Activated CD4-positive, alpha-beta T cell treated with anti-CD3 and anti-CD28 coated beads for 36 hours (primary cell): ENCODE measurements around the gene FBLN1. TPM values are rescaled to one million over a fixed set of nuclear protein-coding genes. Genes with fewer than 3 reads are reported as not detected.
"Not testable (repeated sequence)": the region's sequence is repeated elsewhere in the genome, so short reads cannot be mapped to it uniquely, and the experiment has no call there.

Source experiments
- ATAC-seq: fragments of 200-7000 bp; cut with Tn5 transposase; one replicate; pipeline ENCODE4 v1.10.0; 2021; ENCODE audit warnings: mild to moderate bottlenecking, moderate library complexity
- CTCF ChIA-PET: fragments of 350-600 bp; sonication (Branson Sonifier 250); formaldehyde crosslinking; loops from one replicate; lab custom pipeline; 2021; ENCODE audit warnings: antibody characterized with exemption; lab: Charles Lee
- POLR2A ChIA-PET: fragments of 350-600 bp; sonication (Branson Sonifier 250); formaldehyde crosslinking; loops from one replicate; lab custom pipeline; 2021; ENCODE audit warnings: antibody characterized with exemption, inconsistent platforms; lab: Charles Lee
- DNase-seq: peaks from one replicate; pipeline ENCODE4 v3.0.0-alpha.2; 2020
- H3K27ac Mint-ChIP-seq: one replicate; pipeline ENCODE4 v1.8.0; 2021; ENCODE audit warnings: mixed read lengths
- H3K27me3 Mint-ChIP-seq: one replicate; pipeline ENCODE4 v1.8.0; 2021; ENCODE audit warnings: mixed read lengths
- H3K36me3 Mint-ChIP-seq: one replicate; pipeline ENCODE4 v1.8.0; 2021; ENCODE audit warnings: low read depth, mixed read lengths
- H3K4me1 Mint-ChIP-seq: one replicate; pipeline ENCODE4 v1.8.0; 2021; ENCODE audit warnings: mixed read lengths
- H3K4me3 Mint-ChIP-seq: one replicate; pipeline ENCODE4 v1.8.0; 2021; ENCODE audit warnings: mild to moderate bottlenecking, moderate library complexity, mixed read lengths
- H3K9me3 Mint-ChIP-seq: one replicate; pipeline ENCODE4 v1.8.0; 2021; ENCODE audit warnings: low read depth, mixed read lengths
- intact Hi-C, 2 experiments: fragments of 100-400 bp; cut with DNase I in 1 of 2; cut with micrococcal nuclease in 1 of 2; formaldehyde crosslinking; loops; one replicate each; pipeline versions ENCODE4 v1.14.2 to v1.15.1; 2022 to 2024; cut with DNase I, micrococcal nuclease
- total RNA-seq, 2 experiments: library from RNA; stranded (reverse); gene quantifications; one replicate each; pipeline ENCODE4 v1.2.3, GENCODE V29; 2021

The FBLN1 gene
- total RNA-seq, 2 experiments from 2014 or later = not detected

DNA sequence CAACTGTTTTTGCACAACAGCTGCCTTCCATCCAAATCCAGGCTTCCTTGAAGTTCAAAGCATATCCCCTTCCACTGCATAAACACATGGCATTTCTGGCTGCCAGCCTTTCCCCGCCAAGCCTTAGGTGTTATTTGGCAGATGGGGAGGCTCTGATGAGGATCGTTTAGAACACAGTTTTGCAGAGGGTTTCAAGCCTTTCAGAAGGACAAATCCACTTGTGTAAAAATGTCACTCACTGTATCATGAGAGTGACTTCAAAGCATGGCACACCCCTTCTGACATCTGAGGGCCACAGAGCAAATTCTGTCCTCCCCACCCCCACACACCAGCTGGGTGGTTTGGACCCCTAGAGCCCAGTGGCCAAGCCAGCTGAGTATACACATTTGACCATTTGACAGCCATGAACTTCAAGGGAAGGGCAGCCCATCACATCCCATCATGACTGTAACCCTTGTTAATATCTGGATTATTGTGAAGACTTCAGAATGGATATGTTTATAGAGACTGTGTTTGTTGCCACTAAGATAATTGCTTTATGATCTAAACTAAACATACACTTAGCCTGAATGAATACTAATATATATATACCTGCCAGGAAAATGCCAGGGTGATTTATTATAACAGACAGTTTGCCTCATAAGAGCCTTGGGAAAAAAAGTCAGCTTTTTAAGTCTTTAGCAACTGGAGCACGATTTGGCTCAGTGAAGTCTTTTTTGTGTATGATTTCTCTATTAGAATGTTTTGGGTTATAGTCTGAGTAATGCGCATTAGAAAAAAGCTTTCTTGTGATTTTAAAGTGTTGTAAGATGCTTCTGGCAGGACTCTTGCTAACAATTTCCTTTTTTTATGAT lies 31.9 kb downstream of the FBLN1 start:
- Mint-ChIP-seq H3K27me3 (no peaks in the 10 kb centered on the region), H3K4me1 (no peaks in the 10 kb centered on the region), H3K36me3 (no peaks in the 10 kb centered on the region), H3K27ac (no peak overlapping the region), H3K4me3 (no peak overlapping the region), H3K9me3 (no peaks in the 10 kb centered on the region)
- intact Hi-C loops = no loop called here
- ChIA-PET POLR2A (no interaction called here), CTCF (interaction anchor here (0.6 kb wide), 1 partner anchor 113 kb away, joined by 3 read pairs; no protein-coding TSS in a partner anchor)
- no peak for DNase-seq
- no peak for ATAC-seq

- ChIA-PET CTCF (no interaction called here), POLR2A (no interaction called here)
- Mint-ChIP-seq H3K27me3 (no peaks in the 10 kb centered on the region), H3K9me3 (no peaks in the 10 kb centered on the region), H3K4me1 (no peaks in the 10 kb centered on the region), H3K27ac (no peak overlapping the region), H3K4me3 (no peak overlapping the region), H3K36me3 (no peaks in the 10 kb centered on the region)
- DNase-seq = no peak
- no peak for ATAC-seq
- intact Hi-C loops = no loop called here
These were observed 32.6 kb downstream of the FBLN1 start for GRCh38 chr22:45535290-45535689.

- H3K9me3 Mint-ChIP-seq, DNase-seq, H3K4me3 Mint-ChIP-seq, CTCF ChIA-PET, H3K27me3 Mint-ChIP-seq, intact Hi-C loops, H3K4me1 Mint-ChIP-seq, H3K36me3 Mint-ChIP-seq, ATAC-seq, H3K27ac Mint-ChIP-seq, POLR2A ChIA-PET: not testable (repeated sequence)
These were observed 33.2 kb downstream of the FBLN1 start for GRCh38 chr22:45535835-45536234.

- Mint-ChIP-seq H3K4me3 (no peak overlapping the region), H3K27ac (no peak overlapping the region), H3K9me3 (no peaks in the 10 kb centered on the region), H3K27me3 (no peaks in the 10 kb centered on the region), H3K4me1 (no peaks in the 10 kb centered on the region), H3K36me3 (no peaks in the 10 kb centered on the region)
- POLR2A ChIA-PET = no interaction called here
- ATAC-seq = no peak
- CTCF ChIA-PET = interaction anchor here (0.7 kb wide), 1 partner anchor 14 kb away, joined by 4 read pairs; no protein-coding TSS in a partner anchor
- DNase-seq = no peak
- intact Hi-C loops = no loop called here
These were observed 35.1 kb downstream of the FBLN1 start for GRCh38 chr22:45537734-45538181.

DNA sequence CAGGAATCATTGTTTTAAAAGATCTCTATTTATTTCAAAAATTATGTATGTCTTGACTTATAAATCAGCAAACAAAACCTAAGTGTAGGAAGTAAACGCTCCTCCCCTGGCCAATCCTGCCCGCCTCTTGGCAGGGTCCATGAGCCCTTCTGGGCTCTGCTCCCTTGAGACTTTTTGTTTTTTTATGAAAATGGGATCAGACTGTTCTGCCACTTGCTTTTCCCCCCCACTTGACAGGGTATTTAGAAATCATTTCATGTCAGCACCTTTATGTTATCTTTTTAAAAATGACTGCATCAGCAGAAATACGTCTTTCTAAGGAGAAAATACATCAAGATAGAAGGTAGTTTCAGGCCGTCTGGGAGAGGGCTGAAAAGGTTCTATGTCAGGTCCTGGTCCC lies 35.6 kb downstream of the FBLN1 start:
- POLR2A ChIA-PET = no interaction called here
- ATAC-seq (no peak), DNase-seq (no peak)
- Mint-ChIP-seq H3K36me3 (no peaks in the 10 kb centered on the region), H3K27me3 (no peaks in the 10 kb centered on the region), H3K4me1 (no peaks in the 10 kb centered on the region), H3K9me3 (no peaks in the 10 kb centered on the region), H3K27ac (no peak overlapping the region), H3K4me3 (no peak overlapping the region)
- intact Hi-C loops = no loop called here
- CTCF ChIA-PET = interaction anchor here (0.5 to 0.7 kb wide), 2 partner anchors 13 to 559 kb away, joined by 3 to 4 read pairs; no protein-coding TSS in a partner anchor

DNA sequence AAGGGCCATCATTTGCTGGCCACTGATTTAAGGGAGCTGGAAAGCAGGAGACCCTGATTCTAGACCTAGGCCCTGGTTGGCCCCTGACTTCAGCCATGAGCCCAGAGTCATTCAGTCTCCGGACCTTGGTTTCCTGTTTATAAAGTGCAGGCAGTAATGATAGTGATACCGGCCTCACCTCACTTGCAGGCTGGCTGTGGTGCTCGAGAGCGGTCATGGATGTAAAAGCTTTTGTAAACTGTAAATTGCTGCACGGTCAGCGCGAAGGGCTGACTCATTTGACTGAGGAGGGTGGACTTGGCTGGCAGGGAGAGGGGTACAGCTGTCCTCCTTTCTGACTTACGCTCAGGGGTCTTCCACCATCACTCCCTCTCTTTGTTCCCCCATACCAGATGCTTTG lies 37.4 kb downstream of the FBLN1 start:
- H3K4me1 Mint-ChIP-seq = no peaks in the 10 kb centered on the region
- no peak overlapping the region for H3K4me3 Mint-ChIP-seq
- no peaks in the 10 kb centered on the region for H3K36me3 Mint-ChIP-seq
- DNase-seq (no peak), ATAC-seq (no peak)
- no peak overlapping the region for H3K27ac Mint-ChIP-seq
- intact Hi-C loops = no loop called here
- H3K27me3 Mint-ChIP-seq = no peaks in the 10 kb centered on the region
- ChIA-PET CTCF (interaction anchor here (0.5 kb wide), 1 partner anchor 65 kb away, joined by 3 read pairs; no protein-coding TSS in a partner anchor), POLR2A (no interaction called here)
- no peaks in the 10 kb centered on the region for H3K9me3 Mint-ChIP-seq

DNA sequence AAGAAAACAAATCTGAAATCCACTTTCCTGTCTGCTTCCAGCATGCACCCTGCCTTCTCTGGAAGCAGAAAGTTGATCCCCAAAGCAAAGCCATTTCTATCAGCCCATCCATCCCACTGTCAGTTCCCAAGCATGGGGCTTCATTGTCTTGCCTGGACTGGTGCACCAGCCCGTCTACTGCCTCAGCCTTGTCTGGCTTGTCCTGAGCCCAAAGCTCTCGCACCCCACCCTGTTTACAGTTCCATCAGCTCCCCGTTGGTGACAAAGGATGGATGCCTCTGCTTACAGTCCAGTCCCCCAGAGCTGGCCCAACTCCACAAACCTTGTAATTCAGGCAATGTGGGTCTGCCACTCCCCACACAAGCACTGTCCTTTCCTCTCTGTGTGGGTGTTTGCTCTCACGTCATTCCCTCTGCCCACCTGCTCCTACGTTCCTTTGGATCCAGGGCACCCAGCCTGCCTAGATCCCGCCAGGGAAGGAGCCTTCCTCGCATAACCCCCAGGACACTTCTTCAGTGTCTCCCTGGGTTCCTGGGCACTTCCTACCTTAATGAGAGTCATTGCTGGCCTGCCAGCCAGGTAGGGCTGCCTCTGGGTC lies 38.8 kb downstream of the FBLN1 start:
- Mint-ChIP-seq H3K9me3 (no peaks in the 10 kb centered on the region), H3K27ac (no peak overlapping the region), H3K27me3 (no peaks in the 10 kb centered on the region), H3K4me1 (no peaks in the 10 kb centered on the region), H3K4me3 (no peak overlapping the region), H3K36me3 (no peaks in the 10 kb centered on the region)
- intact Hi-C loops = no loop called here
- CTCF ChIA-PET = interaction anchor here (0.5 to 0.6 kb wide), 2 partner anchors 322 to 641 kb away, joined by 3 to 4 read pairs; no protein-coding TSS in a partner anchor
- DNase-seq = no peak
- POLR2A ChIA-PET = no interaction called here
- ATAC-seq = no peak

DNA sequence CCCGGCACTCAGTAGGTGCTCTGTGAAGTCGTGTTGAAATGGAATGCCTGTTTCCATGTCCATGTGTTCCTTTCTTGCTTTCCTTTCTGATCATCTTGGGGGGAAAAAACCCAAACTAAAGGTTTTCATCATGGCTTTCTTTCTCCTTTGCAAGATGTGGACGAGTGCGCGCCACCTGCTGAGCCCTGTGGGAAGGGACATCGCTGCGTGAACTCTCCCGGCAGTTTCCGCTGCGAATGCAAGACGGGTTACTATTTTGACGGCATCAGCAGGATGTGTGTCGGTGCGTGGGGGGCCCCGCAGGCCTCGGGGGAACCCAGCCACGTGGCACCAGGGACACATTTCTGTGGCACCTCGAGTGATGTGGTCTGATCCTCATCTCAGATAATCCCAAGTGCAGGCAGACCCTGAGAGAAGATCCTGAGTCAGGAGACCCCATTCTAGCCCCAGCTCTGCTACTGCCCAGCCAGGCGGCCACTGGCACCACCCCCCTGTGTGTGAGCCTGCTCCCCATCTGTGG lies 39.4 kb downstream of the FBLN1 start:
- Mint-ChIP-seq H3K27me3 (no peaks in the 10 kb centered on the region), H3K9me3 (no peaks in the 10 kb centered on the region), H3K4me3 (no peak overlapping the region), H3K36me3 (no peaks in the 10 kb centered on the region), H3K27ac (no peak overlapping the region), H3K4me1 (no peaks in the 10 kb centered on the region)
- DNase-seq (no peak), ATAC-seq (no peak)
- intact Hi-C loops = no loop called here
- ChIA-PET CTCF (interaction anchor here (0.5 kb wide), 1 partner anchor 322 kb away, joined by 4 read pairs; no protein-coding TSS in a partner anchor), POLR2A (no interaction called here)

DNA sequence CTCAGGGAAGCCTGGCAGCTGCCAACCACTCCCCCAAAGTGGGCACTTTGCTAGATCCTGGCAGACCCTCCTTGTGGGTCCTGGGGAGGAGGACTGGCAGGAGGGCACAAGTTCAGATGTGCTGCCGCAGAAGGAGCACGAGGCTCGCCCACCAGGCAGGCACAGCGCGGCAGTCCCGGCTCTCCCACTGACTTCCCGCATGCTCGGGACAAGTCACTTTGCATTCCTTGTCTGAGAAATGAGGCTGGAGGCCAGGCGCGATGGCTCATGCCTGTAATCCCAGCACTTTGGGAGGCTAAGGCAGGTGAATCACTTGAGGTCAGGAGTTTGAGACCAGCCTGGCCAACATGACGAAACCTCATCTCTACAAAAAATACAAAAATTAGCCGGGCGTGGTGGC lies 40.1 kb downstream of the FBLN1 start:
- H3K4me1 Mint-ChIP-seq, H3K36me3 Mint-ChIP-seq, intact Hi-C loops, DNase-seq, H3K4me3 Mint-ChIP-seq, H3K27me3 Mint-ChIP-seq, H3K27ac Mint-ChIP-seq, CTCF ChIA-PET, H3K9me3 Mint-ChIP-seq, POLR2A ChIA-PET, ATAC-seq: not testable (repeated sequence)

GRCh38 chr22:45543243-45543642 lies 40.6 kb downstream of the FBLN1 start:
- no peaks in the 10 kb centered on the region for H3K36me3 Mint-ChIP-seq
- no peaks in the 10 kb centered on the region for H3K27me3 Mint-ChIP-seq
- intact Hi-C loops = no loop called here
- DNase-seq = no peak
- no peaks in the 10 kb centered on the region for H3K9me3 Mint-ChIP-seq
- H3K4me1 Mint-ChIP-seq = no peaks in the 10 kb centered on the region
- no peak for ATAC-seq
- no peak overlapping the region for H3K4me3 Mint-ChIP-seq
- CTCF ChIA-PET = no interaction called here
- POLR2A ChIA-PET = no interaction called here
- no peak overlapping the region for H3K27ac Mint-ChIP-seq

DNA sequence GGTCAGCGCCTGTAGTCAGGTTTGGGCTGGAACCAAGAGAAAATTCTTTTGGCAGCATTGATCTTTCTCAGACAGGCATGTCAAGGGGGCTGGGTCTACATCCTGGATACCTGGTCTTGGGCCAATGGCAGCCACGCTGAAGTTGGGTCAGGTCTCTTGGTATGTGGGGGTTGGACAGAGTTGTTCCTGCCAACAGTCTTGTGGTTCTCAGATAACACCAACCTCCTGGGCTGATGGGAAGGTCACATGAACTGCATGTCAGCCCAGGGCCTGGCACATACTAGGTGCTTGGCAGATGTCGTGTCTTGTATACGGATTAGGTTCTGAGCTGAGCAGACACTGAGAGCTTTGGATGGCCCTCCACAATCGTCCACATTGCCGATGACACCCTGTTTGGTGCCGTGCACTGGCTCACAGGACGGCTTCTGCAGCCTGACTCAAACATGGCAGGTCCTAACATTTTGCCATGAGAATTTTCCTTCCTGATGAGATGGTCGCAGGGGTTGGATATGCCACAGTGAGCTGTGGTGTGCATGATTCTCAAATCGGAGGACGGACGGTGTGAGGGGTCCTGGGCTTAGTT lies 42.0 kb downstream of the FBLN1 start:
- no peak for DNase-seq
- intact Hi-C loops = no loop called here

More for the DNA sequence above, 42.0 kb downstream of the FBLN1 start:
- no peak for ATAC-seq
- no peaks in the 10 kb centered on the region for H3K9me3 Mint-ChIP-seq
- H3K4me1 Mint-ChIP-seq = no peaks in the 10 kb centered on the region
- H3K4me3 Mint-ChIP-seq = no peak overlapping the region
- H3K27ac Mint-ChIP-seq = no peak overlapping the region
- CTCF ChIA-PET = no interaction called here
- no peaks in the 10 kb centered on the region for H3K36me3 Mint-ChIP-seq
- POLR2A ChIA-PET = no interaction called here
- H3K27me3 Mint-ChIP-seq = no peaks in the 10 kb centered on the region
